HUES6 (cell line): Measurements from ENCODE around the gene MMD.
"Not testable (repeated sequence)": the region's sequence is repeated elsewhere in the genome, so short reads cannot be mapped to it uniquely, and the experiment has no call there.

Source experiments
- H3K27ac ChIP-seq: 2 replicates; pipeline ENCODE4 v1.7.0; 2013; ENCODE audit warnings: low read depth, mild to moderate bottlenecking, low read length, inconsistent platforms
- H3K27me3 ChIP-seq: 2 replicates; pipeline ENCODE4 v1.6.1; 2013; ENCODE audit warnings: low read length; ENCODE audit not compliant: control insufficient read depth, insufficient read depth
- H3K36me3 ChIP-seq: 2 replicates; pipeline ENCODE4 v1.6.1; 2013; ENCODE audit warnings: low read length; ENCODE audit not compliant: control insufficient read depth, insufficient read depth
- H3K4me1 ChIP-seq: 2 replicates; pipeline ENCODE4 v1.6.1; 2013; ENCODE audit warnings: low read length; ENCODE audit not compliant: control insufficient read depth, insufficient read depth
- H3K4me3 ChIP-seq: 2 replicates; pipeline ENCODE4 v1.5.1; 2013; ENCODE audit warnings: low read depth, low read length
- H3K9ac ChIP-seq: one replicate; pipeline ENCODE4 v1.6.1; 2013; ENCODE audit warnings: mild to moderate bottlenecking, low read length
- H3K9me3 ChIP-seq: 2 replicates; pipeline ENCODE4 v1.6.1; 2013; ENCODE audit warnings: low read depth, low read length; ENCODE audit not compliant: control insufficient read depth, insufficient read depth

MMD gene

GRCh38 chr17:55432358-55433028 lies 10.9 kb upstream of the MMD start:
- Histone ChIP-seq H3K36me3 (no peaks in the 10 kb centered on the region), H3K27ac (no peak overlapping the region), H3K4me1 (peaks cover 10% of the 10 kb centered on the region; the same call in 1 of the 2 replicates), H3K4me3 (no peak overlapping the region), H3K9ac (no peak overlapping the region), H3K9me3 (no peaks in the 10 kb centered on the region), H3K27me3 (no peaks in the 10 kb centered on the region)

DNA sequence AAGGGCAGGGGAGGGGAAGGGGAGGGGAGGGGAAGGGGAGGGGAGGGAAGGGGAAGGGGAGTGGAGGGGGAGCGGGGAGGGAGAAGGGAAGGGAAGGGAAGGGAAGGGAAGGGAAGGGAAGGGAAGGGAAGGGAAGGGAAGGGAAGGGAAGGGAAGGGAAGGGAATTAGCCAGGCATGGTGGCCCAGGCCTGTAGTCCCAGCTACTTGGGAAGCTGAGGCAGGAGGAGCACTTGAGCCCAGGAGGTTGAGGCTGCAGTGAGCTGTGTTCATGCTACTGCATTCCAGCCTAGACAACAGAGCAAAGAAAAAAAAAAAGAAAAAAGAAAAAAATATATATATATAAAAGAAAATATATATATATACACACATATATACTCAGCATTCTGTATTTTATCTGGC lies 10.3 kb upstream of the MMD start:
- H3K9me3 ChIP-seq, H3K27me3 ChIP-seq, H3K9ac ChIP-seq, H3K27ac ChIP-seq, H3K36me3 ChIP-seq, H3K4me3 ChIP-seq, H3K4me1 ChIP-seq: not testable (repeated sequence)

- Histone ChIP-seq H3K9me3 (no peaks in the 10 kb centered on the region), H3K27me3 (no peaks in the 10 kb centered on the region), H3K4me3 (no peak overlapping the region), H3K27ac (no peak overlapping the region), H3K9ac (no peak overlapping the region), H3K36me3 (no peaks in the 10 kb centered on the region), H3K4me1 (peaks cover 6% of the 10 kb centered on the region; the same call in 1 of the 2 replicates)
Measured at GRCh38 chr17:55430541-55431288, 9.1 kb upstream of the MMD start.

GRCh38 chr17:55427587-55427882 lies 5.9 kb upstream of the MMD start:
- Histone ChIP-seq H3K9ac (no peak overlapping the region), H3K4me1 (no peaks in the 10 kb centered on the region), H3K9me3 (no peaks in the 10 kb centered on the region), H3K27ac (no peak overlapping the region), H3K4me3 (no peak overlapping the region), H3K36me3 (no peaks in the 10 kb centered on the region), H3K27me3 (0 out of 2 replicates have a peak, but pooled peaks cover 3% of the 10 kb centered on the region)

DNA sequence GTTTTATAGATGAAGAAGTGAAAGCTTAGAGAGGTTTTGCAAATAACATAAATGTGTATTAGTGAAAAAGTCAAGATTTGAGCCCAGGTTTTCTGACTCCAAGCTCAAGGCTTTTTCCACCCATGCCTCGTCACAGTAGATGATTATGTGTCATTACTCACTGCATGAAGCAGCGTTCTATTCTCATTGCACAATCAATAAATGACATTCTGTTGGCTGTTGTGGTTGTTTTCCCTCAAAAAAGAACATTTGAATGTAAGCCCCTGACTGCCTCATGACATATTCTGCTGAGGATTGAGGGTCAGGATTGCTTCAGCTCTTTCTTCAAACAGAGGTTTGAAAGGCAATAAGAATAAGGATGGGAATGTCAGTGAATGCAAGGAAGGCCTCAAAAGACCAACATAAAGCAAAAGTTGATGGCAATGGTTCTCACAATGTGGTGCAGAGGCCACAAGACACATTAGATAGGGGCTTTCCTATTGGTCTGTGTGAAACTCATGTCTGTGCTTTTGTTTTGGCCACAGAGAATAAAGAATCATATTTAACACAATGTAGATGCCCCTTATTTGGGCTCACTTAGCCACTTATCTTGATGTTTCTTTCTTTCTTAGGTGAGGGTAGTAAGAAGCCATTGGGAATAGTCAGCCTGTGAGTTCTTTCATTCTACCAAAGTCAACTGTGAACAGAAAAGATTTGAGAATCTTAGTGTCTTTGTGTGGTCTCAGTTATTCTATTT lies 5.4 kb upstream of the MMD start:
- Histone ChIP-seq H3K4me3 (no peak overlapping the region), H3K4me1 (0 out of 2 replicates have a peak, but pooled peaks cover 4% of the 10 kb centered on the region), H3K27me3 (0 out of 2 replicates have a peak, but pooled peaks cover 3% of the 10 kb centered on the region), H3K9me3 (no peaks in the 10 kb centered on the region), H3K9ac (no peak overlapping the region), H3K36me3 (no peaks in the 10 kb centered on the region), H3K27ac (no peak overlapping the region)

- no peak overlapping the region for H3K27ac ChIP-seq
- no peaks in the 10 kb centered on the region for H3K9me3 ChIP-seq
- H3K36me3 ChIP-seq = no peaks in the 10 kb centered on the region
- no peak overlapping the region for H3K4me3 ChIP-seq
- 0 out of 2 replicates have a peak, but pooled peaks cover 3% of the 10 kb centered on the region for H3K27me3 ChIP-seq
- H3K9ac ChIP-seq = no peak overlapping the region
- H3K4me1 ChIP-seq = peaks cover 10% of the 10 kb centered on the region
Measured at GRCh38 chr17:55424893-55425540, 3.4 kb upstream of the MMD start.

GRCh38 chr17:55423535-55423934 lies 1.9 kb upstream of the MMD start:
- Histone ChIP-seq H3K27me3 (0 out of 2 replicates have a peak, but pooled peaks cover 3% of the 10 kb centered on the region), H3K4me1 (peaks cover 12% of the 10 kb centered on the region), H3K9ac (no peak overlapping the region), H3K4me3 (no peak overlapping the region), H3K27ac (no peak overlapping the region), H3K36me3 (no peaks in the 10 kb centered on the region), H3K9me3 (no peaks in the 10 kb centered on the region)

GRCh38 chr17:55422828-55423164 lies 1.2 kb upstream of the MMD start:
- H3K27ac ChIP-seq, H3K9ac ChIP-seq, H3K4me3 ChIP-seq, H3K36me3 ChIP-seq, H3K9me3 ChIP-seq, H3K27me3 ChIP-seq: not testable (repeated sequence)
- H3K4me1 ChIP-seq = peaks cover 12% of the 10 kb centered on the region

GRCh38 chr17:55420776-55421178 lies 858 bp downstream of the MMD start:
- peaks cover 3% of the 10 kb centered on the region; the same call in 1 of the 2 replicates for H3K36me3 ChIP-seq
- peaks cover 12% of the 10 kb centered on the region for H3K4me1 ChIP-seq
- H3K9me3 ChIP-seq = no peaks in the 10 kb centered on the region
- H3K9ac ChIP-seq = peak overlapping the region; percentile 86
- H3K27me3 ChIP-seq = 0 out of 2 replicates have a peak, but pooled peaks cover 3% of the 10 kb centered on the region
- 0 out of 2 replicates have a peak overlapping the region, but pooled peaks have one; percentile 83 for H3K27ac ChIP-seq
- peak overlapping the region; percentile 98 for H3K4me3 ChIP-seq

- Histone ChIP-seq H3K27ac (no peak overlapping the region), H3K4me1 (peaks cover 12% of the 10 kb centered on the region), H3K9me3 (no peaks in the 10 kb centered on the region), H3K27me3 (0 out of 2 replicates have a peak, but pooled peaks cover 1% of the 10 kb centered on the region), H3K4me3 (peak overlapping the region; percentile 98), H3K9ac (peak overlapping the region; percentile 86), H3K36me3 (peaks cover 3% of the 10 kb centered on the region; the same call in 1 of the 2 replicates)
Measured at GRCh38 chr17:55420067-55420775, 1.4 kb downstream of the MMD start.
